Kasumi-1 (cell line): ENCODE data around the gene ADAM8.
"Not testable (repeated sequence)": the region's sequence is repeated elsewhere in the genome, so short reads cannot be mapped to it uniquely, and the experiment has no call there.

Experiments used
- DNase-seq, 2 experiments: peaks; one replicate each; lab custom pipeline; 2025; lab: John Stamatoyannopoulos, UW

Gene ADAM8

GRCh38 chr10:133230387-133231195 is 46.1 kb downstream of the ADAM8 start:
- DNase-seq = no peak

DNA sequence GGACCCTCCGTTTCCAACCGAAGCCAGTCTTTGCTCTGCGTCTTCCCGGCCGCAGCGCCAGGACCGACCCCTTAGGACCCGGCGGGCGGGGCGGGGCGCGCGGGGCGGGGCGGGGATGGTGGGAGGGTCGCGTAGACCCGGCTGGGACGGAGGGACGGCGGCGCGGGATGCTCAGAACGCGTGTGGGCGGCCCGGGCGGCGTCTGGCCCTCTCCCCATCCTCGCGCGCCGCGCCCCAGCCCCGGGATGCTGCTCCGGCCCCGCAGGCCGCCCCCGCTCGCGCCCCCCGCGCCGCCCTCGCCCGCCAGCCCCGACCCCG is 46.7 kb downstream of the ADAM8 start, which contains the start of gene UTF1:
UTF1 (plus strand) TSS at position 174 of the 318 bp plus-strand sequence; CDS start at position 246, 72 bp downstream.
- DNase-seq = no peak

DNA sequence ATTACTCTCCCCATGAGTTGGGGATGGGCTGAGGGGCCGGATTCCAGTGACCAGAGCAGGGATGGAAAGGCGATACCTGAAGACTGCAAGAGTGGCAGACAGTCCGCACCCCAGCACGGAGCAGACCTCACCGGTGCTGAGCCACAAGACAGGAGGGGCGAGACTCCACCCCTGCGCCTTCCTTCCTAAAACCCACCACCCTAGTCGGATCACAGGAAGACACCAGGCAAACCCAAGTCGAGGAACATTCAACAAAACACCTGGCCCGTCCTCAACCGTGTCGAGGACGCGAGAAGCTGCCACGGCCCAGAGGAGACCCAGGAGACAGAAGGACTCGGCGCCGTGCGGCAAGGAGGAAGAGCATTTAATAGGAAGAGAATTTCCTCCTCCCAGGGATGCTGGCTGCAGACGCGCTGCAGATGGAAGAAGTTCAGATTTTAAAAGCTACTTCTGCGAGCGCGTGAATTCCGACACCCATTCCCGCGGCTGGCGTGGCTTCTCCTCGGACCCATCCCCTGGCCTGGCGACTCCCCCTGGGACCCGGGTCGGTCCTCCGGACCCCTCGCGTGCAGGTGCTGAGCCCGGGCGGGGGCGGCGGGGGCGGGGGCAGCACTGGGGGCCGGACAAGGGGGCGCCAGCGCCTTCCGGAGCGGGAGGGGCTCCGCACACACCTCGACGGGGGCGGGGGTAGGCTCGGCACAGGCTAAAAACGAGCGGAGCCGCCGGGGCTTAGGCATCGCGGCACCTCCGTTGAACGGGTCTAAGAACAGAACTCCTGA is 47.2 kb downstream of the ADAM8 start:
- DNase-seq = no peak

DNA sequence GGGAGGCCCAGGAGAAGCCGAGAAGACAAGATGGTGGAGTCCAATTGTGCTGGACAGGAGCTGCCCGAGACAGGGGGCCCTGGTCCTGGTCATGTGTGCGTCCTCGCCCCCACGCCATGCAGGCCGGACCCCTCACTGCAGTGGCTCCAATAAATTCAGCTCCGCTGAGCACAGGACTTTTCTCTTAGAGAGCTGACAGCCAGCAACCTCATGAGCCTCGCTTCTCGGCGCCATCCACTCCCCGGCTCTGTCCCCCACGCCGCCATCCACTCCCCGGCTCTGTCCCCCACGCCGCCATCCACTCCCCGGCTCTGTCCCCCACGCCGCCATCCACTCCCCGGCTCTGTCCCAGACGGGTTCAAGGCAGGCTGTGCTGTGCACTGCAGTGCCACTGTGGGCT is 49.4 kb downstream of the ADAM8 start:
- DNase-seq = no peak

- DNase-seq = no peak
Measured at GRCh38 chr10:133226251-133226808, 50.3 kb downstream of the ADAM8 start.

DNA sequence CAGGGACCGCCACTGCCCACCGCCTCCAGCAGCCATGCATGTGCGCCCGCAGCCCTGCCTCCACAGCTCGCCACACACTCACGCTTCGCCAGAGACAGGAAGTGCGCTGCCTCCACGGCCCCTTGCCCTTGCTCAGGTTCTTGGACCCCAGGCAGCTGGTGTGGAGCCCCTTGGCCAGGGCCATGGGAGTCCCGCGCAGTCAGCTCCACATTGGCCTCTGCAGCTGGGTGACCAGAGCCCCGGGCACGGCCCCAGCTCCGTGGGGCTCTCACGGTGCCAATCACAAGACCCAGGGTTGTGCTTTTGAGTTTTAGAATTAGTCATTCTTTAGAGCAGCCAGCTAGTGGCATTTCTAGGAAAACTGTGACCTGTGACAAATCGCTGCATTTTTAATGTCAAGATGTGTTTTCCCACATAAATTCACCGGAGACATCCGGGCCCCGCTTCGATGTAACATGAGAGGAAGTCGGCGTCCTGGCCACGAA is 50.9 kb downstream of the ADAM8 start:
- DNase-seq = no peak

DNA sequence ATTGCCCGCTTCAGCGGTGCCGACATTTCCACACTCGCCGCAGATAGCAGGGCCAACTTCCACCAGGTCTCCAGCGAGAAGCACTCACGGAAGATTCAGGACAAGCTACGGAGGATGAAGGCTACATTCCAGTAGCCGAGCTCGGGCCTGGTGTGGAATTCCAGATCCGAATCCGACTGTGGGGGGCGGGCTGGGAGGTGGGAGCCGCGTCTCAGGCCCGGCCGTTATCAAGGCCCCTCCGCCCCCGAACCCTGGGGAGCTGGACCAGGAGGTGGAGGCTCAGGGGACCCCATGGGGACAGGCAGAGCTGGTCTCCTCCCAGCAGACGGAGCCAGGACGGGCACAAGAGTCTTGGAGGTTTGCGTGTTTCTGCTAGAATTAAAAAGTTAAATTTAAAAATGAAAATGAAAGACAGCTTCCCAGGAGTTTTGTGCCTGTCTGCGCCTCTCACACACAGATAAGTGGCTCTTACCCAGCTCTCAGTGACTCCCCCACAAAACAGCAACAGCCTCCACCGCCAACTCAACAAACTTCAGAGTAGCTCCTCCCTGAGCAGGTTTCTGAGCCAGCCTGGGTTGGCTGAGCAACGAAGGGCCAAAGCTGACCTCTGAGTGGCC is 51.8 kb downstream of the ADAM8 start:
- no peak for DNase-seq

- no peak for DNase-seq
Measured at GRCh38 chr10:133224076-133224475, 52.6 kb downstream of the ADAM8 start.

DNA sequence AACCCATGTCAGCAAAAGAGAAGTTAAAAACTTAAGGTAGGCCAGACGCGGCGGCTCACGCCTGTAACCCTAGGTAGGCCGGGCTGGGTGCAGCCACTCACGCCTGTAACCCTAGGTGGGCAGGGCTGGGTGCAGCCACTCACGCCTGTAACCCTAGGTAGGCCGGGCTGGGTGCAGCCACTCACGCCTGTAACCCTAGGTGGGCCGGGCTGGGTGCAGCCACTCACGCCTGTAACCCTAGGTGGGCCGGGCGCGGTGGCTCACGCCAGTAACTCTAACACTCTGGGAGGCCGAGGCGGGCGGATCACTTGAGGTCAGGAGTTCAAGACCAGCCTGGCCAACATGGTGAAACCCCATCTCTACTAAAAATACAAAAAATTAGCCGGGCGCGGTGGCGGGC is 54.9 kb downstream of the ADAM8 start:
- not testable (repeated sequence) for DNase-seq

GRCh38 chr10:133221331-133221730 is 55.3 kb downstream of the ADAM8 start:
- DNase-seq = no peak

DNA sequence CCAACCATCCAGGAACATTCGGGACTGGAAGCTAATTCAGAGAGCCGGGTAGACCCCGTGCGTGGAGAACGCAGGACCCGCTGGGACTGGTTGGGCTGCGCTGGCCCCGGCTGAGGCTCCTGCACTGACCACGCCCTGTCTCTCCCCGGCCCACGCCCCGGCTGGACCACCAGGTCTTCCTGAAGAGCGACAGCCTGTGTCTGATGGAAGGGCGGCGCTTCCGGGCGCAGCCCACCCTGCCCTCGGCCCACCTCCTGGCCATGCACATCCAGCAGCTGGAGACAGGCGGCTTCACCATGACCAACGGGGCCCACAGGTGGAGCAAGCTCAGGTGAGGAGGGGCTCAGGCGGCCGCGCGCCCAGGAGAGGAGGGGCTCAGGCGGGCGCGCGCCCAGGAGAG is 56.9 kb downstream of the ADAM8 start:
- DNase-seq = no peak

DNA sequence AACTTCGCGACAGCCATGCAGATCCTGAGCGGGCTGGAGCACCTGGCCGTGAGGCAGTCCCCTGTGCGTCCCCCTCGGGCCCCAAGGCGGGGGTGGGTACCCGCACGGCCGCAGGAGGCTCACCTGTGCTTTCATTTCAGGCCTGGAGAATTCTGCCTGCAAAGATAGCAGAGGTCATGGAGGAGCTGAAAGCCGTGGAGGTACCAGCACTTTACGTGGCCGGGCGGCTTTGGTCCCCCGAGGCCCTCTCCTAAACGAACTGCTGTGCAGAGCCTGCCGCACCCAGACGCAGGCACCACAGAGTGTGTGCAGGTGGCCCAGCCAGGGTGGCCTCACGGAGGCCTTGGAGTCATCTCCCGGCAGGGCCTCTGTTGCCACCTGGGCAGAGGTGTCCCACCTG is 57.8 kb downstream of the ADAM8 start:
- no peak for DNase-seq

DNA sequence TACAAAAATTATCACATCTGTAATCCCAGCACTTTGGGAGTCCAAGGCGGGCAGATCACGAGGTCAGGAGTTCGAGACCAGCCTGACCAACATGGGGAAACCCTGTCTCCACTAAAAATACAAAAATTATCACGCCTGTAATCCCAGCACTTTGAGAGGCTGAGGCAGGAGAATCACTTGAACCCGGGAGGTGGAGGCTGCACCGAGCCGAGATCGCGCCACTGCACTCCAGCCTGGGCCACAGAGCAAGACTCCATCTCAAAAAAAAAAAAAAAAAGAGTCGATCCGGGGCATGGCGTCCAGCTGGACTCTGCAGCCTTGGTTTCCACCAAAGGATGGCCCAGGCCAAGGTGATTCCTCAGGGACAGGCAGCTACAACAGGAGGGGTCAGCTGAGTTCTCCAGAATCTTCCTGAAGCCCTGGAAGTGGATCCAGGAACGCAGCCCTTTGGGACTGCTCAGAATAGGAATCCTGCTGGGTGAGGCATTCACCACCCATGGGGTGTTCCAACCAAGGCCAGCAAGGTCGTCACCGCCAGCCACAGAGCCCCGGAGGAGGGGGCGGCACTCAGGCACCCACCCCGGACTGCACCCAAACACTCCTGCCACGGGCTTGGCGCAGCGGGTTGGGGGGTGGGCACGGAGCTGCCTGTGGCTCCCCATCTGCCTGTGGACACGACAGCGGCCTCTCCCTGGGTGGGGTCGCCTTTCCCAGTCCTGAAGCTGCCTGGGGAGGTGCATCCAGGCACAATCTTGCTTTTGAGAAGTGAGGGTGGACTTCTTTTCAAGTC is 58.7 kb downstream of the ADAM8 start:
- no peak for DNase-seq

GRCh38 chr10:133216776-133217175 is 59.9 kb downstream of the ADAM8 start:
- DNase-seq = no peak

DNA sequence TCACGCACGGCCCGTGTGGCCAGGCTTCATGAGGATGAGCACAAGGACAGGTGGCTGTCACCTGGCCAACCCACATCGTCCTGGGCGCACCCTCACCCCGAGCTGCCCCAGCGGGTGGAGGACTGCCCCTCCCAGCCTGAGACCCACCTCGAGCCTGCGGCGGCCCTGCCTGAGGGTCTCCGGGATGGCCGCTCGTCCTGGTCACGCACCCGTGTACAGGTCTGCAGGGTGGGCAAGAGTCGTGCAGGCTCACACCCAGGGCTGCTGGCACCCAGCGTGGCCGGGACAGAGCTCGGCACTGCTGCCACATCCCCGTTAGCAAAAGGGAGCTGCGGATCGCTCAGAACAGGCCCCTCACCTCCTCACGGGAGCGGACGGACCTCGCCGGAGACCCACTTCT is 61.1 kb downstream of the ADAM8 start:
- DNase-seq = no peak

- DNase-seq = no peak
Measured at GRCh38 chr10:133214468-133215410, 61.9 kb downstream of the ADAM8 start.

DNA sequence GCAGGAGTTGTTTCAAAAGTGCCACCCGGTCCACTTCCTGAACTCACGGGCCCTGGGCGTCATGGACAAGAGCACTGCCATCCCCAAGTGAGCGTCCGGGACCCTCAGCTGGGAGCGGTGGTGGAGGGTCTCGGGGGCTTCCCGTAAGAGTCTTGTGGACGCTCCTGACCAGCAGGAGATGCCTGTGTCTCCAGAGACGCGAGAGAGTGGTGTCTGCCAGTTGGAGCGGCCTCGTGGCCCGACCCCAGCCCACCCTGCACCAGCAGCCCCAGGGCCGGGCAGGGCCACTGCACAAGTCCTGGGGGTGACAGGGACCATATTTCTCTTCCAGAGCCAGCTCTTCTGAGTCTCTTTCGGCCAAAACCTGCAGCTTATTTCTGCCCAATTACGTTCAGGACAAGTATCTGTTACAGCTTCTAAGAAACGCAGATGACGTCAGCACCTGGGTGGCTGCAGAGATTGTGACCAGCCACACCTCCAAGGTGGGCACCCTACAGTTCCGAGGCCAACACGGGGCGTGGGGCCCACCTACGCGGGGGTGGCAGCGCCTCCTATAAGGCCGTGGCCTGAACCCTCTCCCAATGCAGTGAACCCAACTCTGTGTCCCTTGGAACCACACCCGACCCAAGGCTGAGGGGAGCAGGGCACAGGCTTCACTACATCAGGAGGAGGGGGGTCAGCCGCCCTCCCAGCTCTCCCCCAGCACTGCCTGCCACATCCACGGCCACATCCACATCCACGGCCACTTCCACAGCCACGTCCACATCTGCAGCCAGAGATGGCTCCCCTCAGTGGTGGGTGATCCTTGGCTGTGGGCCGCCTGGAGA is 62.8 kb downstream of the ADAM8 start:
- no peak for DNase-seq

GRCh38 chr10:133212853-133213494 is 63.7 kb downstream of the ADAM8 start:
- no peak for DNase-seq
